Bone marrow (tissue), 2 donors: Measurements from ENCODE around the gene ANO4.
"Not testable (repeated sequence)": the region's sequence is repeated elsewhere in the genome, so short reads cannot be mapped to it uniquely, and the experiment has no call there.

Experiments
- DNase-seq, 2 donors: peaks; one replicate each; lab custom pipeline; 2025; lab: John Stamatoyannopoulos, UW

ANO4 gene

GRCh38 chr12:101090222-101090621, 295.6 kb downstream of the ANO4 start:
- DNase-seq: not testable (repeated sequence)

GRCh38 chr12:101097829-101098580, 303.4 kb downstream of the ANO4 start:
- DNase-seq: no peak

- no peak for DNase-seq
These were observed 312.6 kb downstream of the ANO4 start for GRCh38 chr12:101107032-101107763.

- no peak for DNase-seq
These were observed 313.6 kb downstream of the ANO4 start for GRCh38 chr12:101108130-101108529.

- no peak for DNase-seq
These were observed 316.3 kb downstream of the ANO4 start for GRCh38 chr12:101110866-101111265.

- DNase-seq: no peak
These were observed 316.9 kb downstream of the ANO4 start for GRCh38 chr12:101111441-101111840.

GRCh38 chr12:101115326-101115725, 320.8 kb downstream of the ANO4 start:
- DNase-seq: no peak

GRCh38 chr12:101116911-101117310, 322.3 kb downstream of the ANO4 start:
- no peak for DNase-seq

- DNase-seq: no peak
These were observed 323.3 kb downstream of the ANO4 start for GRCh38 chr12:101117842-101118241.

- no peak for DNase-seq
These were observed 333.1 kb downstream of the ANO4 start for GRCh38 chr12:101127521-101128219.

GRCh38 chr12:101145777-101146431, 351.3 kb downstream of the ANO4 start:
- DNase-seq: not testable (repeated sequence)

- no peak for DNase-seq
These were observed 370.7 kb downstream of the ANO4 start for GRCh38 chr12:101165319-101165718.

GRCh38 chr12:101166866-101167265, 372.3 kb downstream of the ANO4 start:
- DNase-seq: no peak

GRCh38 chr12:101168001-101168400, 373.4 kb downstream of the ANO4 start:
- no peak for DNase-seq

GRCh38 chr12:101172316-101172715, 377.7 kb downstream of the ANO4 start:
- no peak for DNase-seq

GRCh38 chr12:101173197-101173749, 378.7 kb downstream of the ANO4 start:
- no peak for DNase-seq

GRCh38 chr12:101174541-101174940, 380.0 kb downstream of the ANO4 start:
- no peak for DNase-seq
